Measurements from ENCODE around the gene LAMA2. TPM values are rescaled to one million over a fixed set of nuclear protein-coding genes. Genes with fewer than 3 reads are reported as not detected.

Gene LAMA2
- total RNA-seq, 1 experiment from 2014 or later, result 0.28 TPM

- in situ Hi-C loops (cut with HindIII; ENCODE audit: low pct_unique_long_range_greater_than_20kb, low sequenced_read_pairs), result no loop called here
These were observed 640.9 kb downstream of the LAMA2 start for GRCh38 chr6:129523816-129524215.

GRCh38 chr6:129525055-129525454 lies 642.1 kb downstream of the LAMA2 start:
- H3K4me1 ChIP-seq (ENCODE audit: control insufficient read depth, insufficient read depth, low read length), result no peaks in the 10 kb centered on the region
- in situ Hi-C loops (cut with HindIII; ENCODE audit: low pct_unique_long_range_greater_than_20kb, low sequenced_read_pairs) (no loop called here), intact Hi-C loops (cut with micrococcal nuclease; ENCODE audit: unreplicated experiment) (no loop called here)
- no peak overlapping the region for H3K27ac ChIP-seq (ENCODE audit: low read length)
- no peak overlapping the region for H3K4me3 ChIP-seq (ENCODE audit: low read depth in 2 of 2, low read length in 2 of 2)
- no peaks in the 10 kb centered on the region for H3K9me3 ChIP-seq (ENCODE audit: control insufficient read depth, insufficient read depth, low read depth, low read length)
- H3K27me3 ChIP-seq (ENCODE audit: control insufficient read depth, insufficient read depth, low read length), result no peaks in the 10 kb centered on the region
- ATAC-seq, result no peak
- ChIA-PET POLR2A (no interaction called here), CTCF (no interaction called here)
- no peak for DNase-seq (ENCODE audit: low read depth, low spot score)
- BruUV-seq (replicated peaks), result no TSS peak
- H3K36me3 ChIP-seq (ENCODE audit: control insufficient read depth, insufficient read depth, low read length), result no peaks in the 10 kb centered on the region
- TF ChIP-seq SIN3A (IDR thresholded peaks at IDR 0.05; ENCODE audit: borderline replicate concordance, insufficient read depth, low read depth, low read length) (no peak), REST (IDR thresholded peaks at IDR 0.05; ENCODE audit: insufficient read depth in 1 of 2, low read depth in 2 of 2, low read length in 1 of 2) (no peak), POLR2AphosphoS5 (IDR thresholded peaks at IDR 0.05; ENCODE audit: low read depth, low read length) (no peak), CTCF (IDR thresholded peaks at IDR 0.05) (no peak), TCF7L2 (IDR thresholded peaks at IDR 0.05; ENCODE audit: low read depth, low read length) (no peak)

More at GRCh38 chr6:129523816-129524215, 640.9 kb downstream of the LAMA2 start:
- CTCF ChIA-PET, result no interaction called here
- intact Hi-C loops (cut with micrococcal nuclease; ENCODE audit: unreplicated experiment), result no loop called here
- POLR2A ChIA-PET, result no interaction called here
- no TSS peak for BruUV-seq (replicated peaks)
- no peaks in the 10 kb centered on the region for H3K36me3 ChIP-seq (ENCODE audit: control insufficient read depth, insufficient read depth, low read length)
- no peak overlapping the region for H3K27ac ChIP-seq (ENCODE audit: low read length)
- H3K9me3 ChIP-seq (ENCODE audit: control insufficient read depth, insufficient read depth, low read depth, low read length), result no peaks in the 10 kb centered on the region
- ATAC-seq (no peak), DNase-seq (ENCODE audit: low read depth, low spot score) (no peak)
- TF ChIP-seq CTCF (IDR thresholded peaks at IDR 0.05) (no peak), SIN3A (IDR thresholded peaks at IDR 0.05; ENCODE audit: borderline replicate concordance, insufficient read depth, low read depth, low read length) (no peak), TCF7L2 (IDR thresholded peaks at IDR 0.05; ENCODE audit: low read depth, low read length) (no peak), REST (IDR thresholded peaks at IDR 0.05; ENCODE audit: insufficient read depth in 1 of 2, low read depth in 2 of 2, low read length in 1 of 2) (no peak)
- no peak overlapping the region for H3K4me3 ChIP-seq (ENCODE audit: low read depth in 2 of 2, low read length in 2 of 2)
- no peaks in the 10 kb centered on the region for H3K4me1 ChIP-seq (ENCODE audit: control insufficient read depth, insufficient read depth, low read length)
- H3K27me3 ChIP-seq (ENCODE audit: control insufficient read depth, insufficient read depth, low read length), result no peaks in the 10 kb centered on the region
